ENCODE results near the gene FBXW8.

FBXW8 gene, protein sequence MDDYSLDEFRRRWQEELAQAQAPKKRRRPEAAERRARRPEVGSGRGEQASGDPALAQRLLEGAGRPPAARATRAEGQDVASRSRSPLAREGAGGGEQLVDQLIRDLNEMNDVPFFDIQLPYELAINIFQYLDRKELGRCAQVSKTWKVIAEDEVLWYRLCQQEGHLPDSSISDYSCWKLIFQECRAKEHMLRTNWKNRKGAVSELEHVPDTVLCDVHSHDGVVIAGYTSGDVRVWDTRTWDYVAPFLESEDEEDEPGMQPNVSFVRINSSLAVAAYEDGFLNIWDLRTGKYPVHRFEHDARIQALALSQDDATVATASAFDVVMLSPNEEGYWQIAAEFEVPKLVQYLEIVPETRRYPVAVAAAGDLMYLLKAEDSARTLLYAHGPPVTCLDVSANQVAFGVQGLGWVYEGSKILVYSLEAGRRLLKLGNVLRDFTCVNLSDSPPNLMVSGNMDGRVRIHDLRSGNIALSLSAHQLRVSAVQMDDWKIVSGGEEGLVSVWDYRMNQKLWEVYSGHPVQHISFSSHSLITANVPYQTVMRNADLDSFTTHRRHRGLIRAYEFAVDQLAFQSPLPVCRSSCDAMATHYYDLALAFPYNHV
- 10.7 to 26.9 (median 24.5) reads per million in 4 experiments for total RNA-seq

- peak; percentile 40 for DNase-seq
Measured at GRCh38 chr12:116910645-116911451, at the start of gene FBXW8. Gene FBXW8 (plus strand): TSS chr12:116910950. CDS start chr12:116911038, 88 bp downstream.

DNA sequence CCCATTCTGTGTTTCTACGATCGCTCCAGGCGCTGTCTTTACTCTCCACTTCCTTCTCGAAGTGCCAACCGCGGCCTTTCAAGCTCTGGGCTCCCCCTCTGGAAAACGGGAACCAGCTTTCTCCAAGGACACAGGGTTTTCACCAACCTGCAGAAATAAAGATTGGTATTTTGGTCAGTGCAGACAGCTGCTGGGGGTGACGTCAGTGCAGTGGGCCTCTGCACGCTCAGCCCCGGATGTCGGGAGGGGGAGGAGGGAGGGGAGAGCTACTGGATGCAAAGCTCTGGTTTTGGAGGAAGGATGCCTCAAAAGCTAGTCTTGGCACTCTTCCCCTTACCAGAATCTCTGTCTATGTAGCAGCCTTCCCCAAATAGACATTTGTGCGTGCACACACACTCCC lies 49.4 kb upstream of the FBXW8 start:
- no peak for DNase-seq

GRCh38 chr12:116862167-116862566 lies 48.6 kb upstream of the FBXW8 start:
- DNase-seq: no peak

- no peak for DNase-seq
Measured at GRCh38 chr12:116863275-116863767, 47.4 kb upstream of the FBXW8 start.

- no peak for DNase-seq
Measured at GRCh38 chr12:116864371-116865160, 46.2 kb upstream of the FBXW8 start.

DNA sequence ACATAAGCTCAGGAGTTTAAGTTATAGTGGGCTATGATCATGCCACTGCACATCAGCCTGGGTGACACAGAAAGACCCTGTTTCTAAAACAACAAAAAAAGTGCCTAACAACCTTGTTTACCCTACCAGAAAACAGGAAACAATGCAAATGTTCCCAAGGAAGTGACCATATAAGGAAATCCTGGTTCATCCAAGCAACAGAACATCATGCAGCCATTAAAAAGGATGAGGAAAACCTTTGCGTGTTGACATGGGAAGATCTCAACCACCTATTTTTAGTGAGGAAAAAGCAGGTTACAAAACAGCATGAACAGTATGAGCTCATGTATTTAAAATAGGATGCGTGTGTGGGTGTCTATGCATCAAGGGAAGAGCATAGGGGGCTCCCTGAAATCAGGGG lies 43.2 kb upstream of the FBXW8 start:
- DNase-seq: no peak

GRCh38 chr12:116870306-116870705 lies 40.4 kb upstream of the FBXW8 start:
- no peak for DNase-seq

- DNase-seq: no peak
Measured at GRCh38 chr12:116874324-116874995, 36.3 kb upstream of the FBXW8 start.

DNA sequence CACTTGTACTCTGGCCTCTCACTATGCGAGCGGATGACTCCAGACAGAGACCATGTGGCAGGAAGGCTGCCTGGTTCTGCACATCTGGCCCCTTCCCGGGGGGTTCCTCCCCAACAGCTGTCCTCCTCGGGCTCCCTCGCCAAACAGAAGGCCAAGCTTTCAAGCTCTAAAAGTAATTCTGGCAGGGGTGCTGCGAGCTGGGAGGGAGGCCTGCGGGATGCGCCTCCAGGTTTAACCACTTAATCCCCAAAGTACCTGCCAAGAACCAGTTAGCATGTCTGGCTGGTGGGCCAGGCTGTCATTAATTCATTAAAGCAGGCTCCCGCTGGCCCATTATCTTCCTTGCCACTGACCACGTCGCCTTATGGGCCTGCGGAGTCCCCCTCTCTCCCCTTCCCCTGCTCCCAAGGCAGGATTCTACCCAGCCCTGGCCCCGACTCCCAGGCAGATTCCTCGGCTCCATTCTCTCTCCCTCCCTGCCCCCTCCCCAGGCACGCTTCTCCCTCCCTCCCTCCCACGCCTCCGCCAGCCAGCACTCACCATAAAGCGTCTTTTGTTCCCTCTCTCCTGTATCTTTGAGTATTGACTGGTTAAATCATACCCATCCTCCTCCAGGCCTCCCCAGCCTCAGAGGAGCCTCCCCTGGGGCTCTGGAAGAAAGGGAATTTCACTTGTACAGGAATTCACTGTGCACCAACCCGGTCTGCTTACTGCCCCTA lies 34.4 kb upstream of the FBXW8 start:
- no peak for DNase-seq

DNA sequence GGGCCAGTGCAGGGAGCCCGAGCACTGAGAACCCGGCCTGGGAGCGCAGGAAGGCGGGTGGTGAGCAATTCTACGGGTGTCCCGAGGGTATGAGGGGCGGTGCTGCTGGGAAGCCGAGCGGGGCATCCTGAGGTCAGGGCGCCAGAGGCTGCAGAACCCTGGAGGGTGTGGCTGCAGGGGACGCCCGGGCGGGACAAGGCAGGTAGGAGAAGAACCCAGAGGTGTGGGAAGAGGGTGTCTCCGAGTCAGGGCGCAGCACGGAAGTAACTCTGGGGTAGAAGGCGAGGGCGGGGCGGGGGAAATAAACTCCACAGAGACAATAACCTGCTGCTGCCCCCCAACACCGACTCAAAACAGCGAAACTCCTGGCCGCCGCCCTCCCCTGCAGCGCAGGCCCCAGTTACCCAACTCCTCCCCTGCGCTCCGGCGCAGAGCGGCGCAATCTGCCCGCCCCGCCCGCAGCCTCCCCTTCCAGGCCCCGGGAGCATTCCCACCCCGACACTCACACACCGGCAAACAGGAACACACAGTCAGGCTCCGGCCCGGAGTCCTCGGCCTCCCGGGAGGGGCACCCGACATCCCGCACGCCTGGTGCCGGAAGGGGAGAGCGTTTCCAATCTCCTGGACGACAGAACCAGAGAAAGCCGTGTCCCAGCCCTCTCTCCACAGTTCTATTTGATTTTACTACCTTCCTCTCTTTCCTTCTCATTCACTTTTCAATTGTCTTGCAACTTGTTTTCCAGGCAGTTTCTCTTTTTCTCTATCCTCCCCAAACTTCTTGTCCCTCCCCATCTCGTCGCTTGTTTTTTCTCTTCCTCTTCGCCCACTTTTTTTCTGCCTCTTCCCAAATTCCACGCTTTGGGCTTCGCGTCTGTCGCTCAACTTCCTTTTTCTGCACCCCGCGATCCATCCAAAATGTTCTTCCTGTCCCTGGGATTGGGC lies 31.9 kb upstream of the FBXW8 start:
- DNase-seq: no peak

DNA sequence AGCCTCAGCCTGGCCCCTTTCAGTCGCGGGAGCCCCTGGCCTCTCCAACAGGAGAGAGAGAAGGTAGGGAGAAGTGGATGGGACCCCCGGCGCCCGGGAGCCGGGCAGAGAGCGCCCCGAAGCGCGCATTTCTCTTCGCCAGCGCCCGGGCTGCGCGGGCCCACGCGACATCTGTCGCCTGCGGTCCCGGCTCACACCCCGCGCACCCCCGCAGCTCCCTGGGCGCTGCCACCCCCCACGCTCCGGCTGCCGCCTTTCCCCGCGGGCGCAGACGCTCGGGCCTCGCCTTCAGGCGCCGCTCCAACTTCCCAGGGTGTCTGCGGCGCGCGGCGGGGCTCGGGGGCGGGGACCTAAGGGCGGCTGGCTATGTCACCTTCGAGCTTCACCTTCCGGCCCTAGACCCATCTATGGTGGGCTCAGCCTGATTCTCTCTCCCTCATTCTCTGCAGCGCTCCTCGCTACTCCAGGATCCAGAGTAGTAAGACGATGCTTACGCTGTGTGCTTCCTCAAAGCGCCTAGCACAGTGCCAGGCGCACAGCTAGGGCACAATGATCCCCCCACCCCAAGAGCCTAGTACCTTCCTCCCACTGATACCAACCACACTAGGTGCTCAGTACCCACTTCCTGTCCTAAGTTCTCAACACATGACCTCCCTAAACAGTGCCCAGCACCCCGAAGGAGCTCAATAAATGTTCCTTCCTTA lies 31.1 kb upstream of the FBXW8 start:
- no peak for DNase-seq

DNA sequence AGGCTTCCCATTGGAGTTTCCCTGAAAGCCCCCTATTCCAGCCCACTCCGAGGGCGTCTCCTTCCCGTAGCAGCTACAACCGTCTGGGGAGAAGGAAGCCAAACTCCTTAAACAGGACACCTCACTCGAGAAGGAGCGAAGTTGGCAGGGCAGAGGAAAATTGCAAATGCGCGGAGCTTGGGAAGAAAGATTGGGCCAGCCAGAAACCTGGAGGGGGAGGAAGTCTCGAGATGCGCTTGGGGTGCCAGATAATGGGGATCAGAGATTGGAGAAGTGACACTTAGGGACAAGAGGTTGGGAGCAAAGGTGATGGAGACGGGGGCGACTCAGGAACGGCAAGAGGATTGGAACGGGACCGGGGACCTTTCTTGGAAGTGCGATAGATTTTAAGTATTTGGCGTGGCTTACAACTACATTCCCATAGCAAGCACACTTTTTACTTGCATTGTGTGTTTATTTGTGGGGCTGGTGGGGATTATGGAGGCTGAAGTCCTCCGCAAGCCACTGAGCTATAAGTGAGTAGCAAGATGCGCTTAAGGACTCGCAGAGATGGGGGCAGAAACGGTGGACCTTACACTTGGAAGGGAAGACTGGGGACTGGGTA lies 30.4 kb upstream of the FBXW8 start:
- DNase-seq: no peak

- no peak for DNase-seq
Measured at GRCh38 chr12:116880817-116881324, 29.9 kb upstream of the FBXW8 start.

DNA sequence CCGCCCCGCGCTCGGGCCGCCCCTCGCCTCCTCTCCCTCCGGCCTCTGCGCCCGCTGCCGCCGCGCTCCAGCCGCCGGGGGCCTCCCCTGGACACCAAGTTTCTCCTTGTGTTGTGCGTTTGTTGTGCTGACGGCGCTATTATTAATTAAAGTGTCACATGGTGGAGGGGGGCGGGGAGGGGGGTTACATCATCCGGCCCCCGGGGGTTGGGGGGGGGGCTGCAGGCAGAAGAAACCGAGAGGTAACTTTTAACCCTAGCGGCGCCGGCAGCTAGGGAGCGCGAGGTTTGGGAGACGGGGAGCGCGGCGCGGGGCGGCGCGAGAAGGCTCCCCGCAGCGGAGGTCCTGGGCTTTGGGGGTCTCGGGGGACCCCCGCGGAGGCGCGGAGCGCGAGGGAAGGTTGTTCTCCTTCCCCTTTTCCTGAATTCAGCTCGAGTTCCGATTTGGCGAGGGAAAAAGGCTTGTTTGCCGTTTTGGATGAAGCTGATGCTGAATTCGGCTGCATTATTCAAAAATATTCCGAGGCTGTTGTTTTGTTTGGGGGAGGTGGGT lies 29.3 kb upstream of the FBXW8 start, which contains the start of gene HRK:
TSS of gene HRK (minus strand) at position 117 of the 552 bp plus-strand sequence. CDS start 134 bp downstream, outside the sequence.
- DNase-seq: no peak

- DNase-seq: no peak
Measured at GRCh38 chr12:116881877-116882507, 28.8 kb upstream of the FBXW8 start.

DNA sequence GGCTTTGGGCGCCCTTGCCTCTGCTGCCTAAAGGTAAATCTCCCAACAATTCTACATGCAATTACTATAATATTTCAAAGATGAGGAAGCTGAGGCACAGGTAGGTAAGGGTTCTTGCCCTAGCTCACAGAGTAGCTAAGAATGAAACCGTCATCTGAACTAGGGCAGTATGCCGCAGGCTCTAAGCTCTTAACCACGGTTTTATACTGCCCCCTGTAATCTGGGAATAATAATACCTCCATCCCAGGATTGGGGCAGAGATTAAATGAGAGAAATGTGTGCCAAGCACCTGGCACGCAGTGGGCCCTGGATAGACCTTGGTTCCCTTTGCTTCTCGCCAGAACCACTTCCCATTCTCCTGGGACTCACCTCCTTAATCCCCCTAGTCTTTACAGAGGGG lies 28.0 kb upstream of the FBXW8 start:
- DNase-seq: no peak

DNA sequence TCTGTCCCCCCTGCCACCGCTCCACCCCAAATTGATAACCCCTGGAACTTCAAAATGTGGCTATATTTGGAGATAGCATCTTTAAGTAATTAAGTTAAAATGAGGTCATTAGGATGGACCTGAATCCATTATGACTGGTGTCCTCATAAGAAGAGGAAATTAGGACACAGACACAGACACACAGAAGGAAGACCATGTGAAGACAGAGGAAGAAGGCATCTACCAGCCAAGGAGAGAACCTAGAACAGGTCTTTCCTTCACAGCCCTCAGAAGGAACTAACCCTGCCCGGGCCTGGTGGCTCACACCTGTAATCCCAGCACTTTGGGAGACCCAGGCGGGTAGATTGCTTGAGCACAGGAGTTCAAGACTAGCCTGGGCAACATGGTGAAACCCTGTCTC lies 25.9 kb upstream of the FBXW8 start:
- no peak for DNase-seq

GRCh38 chr12:116885491-116885890 lies 25.3 kb upstream of the FBXW8 start:
- no peak for DNase-seq

All from effector CD8-positive, alpha-beta T cell (primary cell).